ENCODE results near the gene SYNE4. TPM values are rescaled to one million over a fixed set of nuclear protein-coding genes. Genes with fewer than 3 reads are reported as not detected.
A peak's percentile ranks its signal among the peaks of the same experiment; 100 is the strongest.

The SYNE4 gene
- total RNA-seq, 1 experiment from 2014 or later: 0.14 TPM

- H3K36me3 Mint-ChIP-seq (ENCODE audit: insufficient read depth, unreplicated experiment): peaks cover 31% of the 10 kb centered on the region
- H3K9me3 Mint-ChIP-seq (ENCODE audit: unreplicated experiment): peaks cover 1% of the 10 kb centered on the region
- intact Hi-C loops (cut with micrococcal nuclease): loop anchor here (1.0 kb wide), 1 partner anchor 59 kb away; the partner anchor contains the start of genes THAP8 and WDR62
- peak within 1 kb of the TSS; percentile 86 for H3K4me3 Mint-ChIP-seq (ENCODE audit: unreplicated experiment)
- DNase-seq (ENCODE audit: unreplicated experiment): peak; percentile 95
- TF ChIP-seq CTCF (IDR thresholded peaks at IDR 0.05; ENCODE audit: unreplicated experiment): no peak
- ChIA-PET CTCF (interaction anchor here (0.6 to 1.6 kb wide), 4 partner anchors 54 to 132 kb away, joined by 3 to 4 read pairs (median 3); no protein-coding TSS in a partner anchor), POLR2A (interaction anchor here (0.8 to 2.4 kb wide), 4 partner anchors 14 to 119 kb away, joined by 3 to 12 read pairs (median 7); partner anchors contain the start of genes ALKBH6, POLR2I and SYNE4)
- BruUV-seq (replicated peaks): TSS peak; percentile 58
- H3K27me3 Mint-ChIP-seq (ENCODE audit: insufficient read depth, unreplicated experiment): no peaks in the 10 kb centered on the region
- H3K4me1 Mint-ChIP-seq (ENCODE audit: insufficient read depth, unreplicated experiment): peaks cover 21% of the 10 kb centered on the region
- H3K27ac Mint-ChIP-seq (ENCODE audit: low read depth, unreplicated experiment): peak within 1 kb of the TSS; percentile 93
Measured at GRCh38 chr19:35995048-35995993, 13.3 kb downstream of the SYNE4 start, which contains the start of gene SDHAF1. Gene SDHAF1, plus strand, starts transcription at chr19:35995188. Its CDS starts 87 bp downstream, at chr19:35995275.

GRCh38 chr19:35993923-35994598 is 14.6 kb downstream of the SYNE4 start:
- intact Hi-C loops (cut with micrococcal nuclease): no loop called here
- Mint-ChIP-seq H3K4me1 (ENCODE audit: insufficient read depth, unreplicated experiment) (peaks cover 15% of the 10 kb centered on the region), H3K27me3 (ENCODE audit: insufficient read depth, unreplicated experiment) (no peaks in the 10 kb centered on the region), H3K27ac (ENCODE audit: low read depth, unreplicated experiment) (no peak overlapping the region), H3K36me3 (ENCODE audit: insufficient read depth, unreplicated experiment) (peaks cover 25% of the 10 kb centered on the region), H3K4me3 (ENCODE audit: unreplicated experiment) (peak overlapping the region; percentile 86), H3K9me3 (ENCODE audit: unreplicated experiment) (peaks cover 7% of the 10 kb centered on the region)
- no peak for TF ChIP-seq CTCF (IDR thresholded peaks at IDR 0.05; ENCODE audit: unreplicated experiment)
- no TSS peak for BruUV-seq (replicated peaks)
- no peak for DNase-seq (ENCODE audit: unreplicated experiment)
- ChIA-PET CTCF (interaction anchor here (0.6 to 1.2 kb wide), 2 partner anchors 93 to 630 kb away, joined by 3 to 6 read pairs; no protein-coding TSS in a partner anchor), POLR2A (interaction anchor here (0.6 to 0.8 kb wide), 3 partner anchors 20 to 507 kb away, joined by 3 to 4 read pairs (median 3); partner anchors contain the start of gene ALKBH6)

- CTCF ChIA-PET: interaction anchor here (0.6 kb wide), 1 partner anchor 341 kb away, joined by 5 read pairs; no protein-coding TSS in a partner anchor
- peaks cover 7% of the 10 kb centered on the region for H3K9me3 Mint-ChIP-seq (ENCODE audit: unreplicated experiment)
- no peak for DNase-seq (ENCODE audit: unreplicated experiment)
- no peaks in the 10 kb centered on the region for H3K27me3 Mint-ChIP-seq (ENCODE audit: insufficient read depth, unreplicated experiment)
- BruUV-seq (replicated peaks): no TSS peak
- H3K36me3 Mint-ChIP-seq (ENCODE audit: insufficient read depth, unreplicated experiment): peaks cover 20% of the 10 kb centered on the region
- intact Hi-C loops (cut with micrococcal nuclease): no loop called here
- POLR2A ChIA-PET: interaction anchor here (0.7 kb wide), 1 partner anchor 506 kb away, joined by 3 read pairs; no protein-coding TSS in a partner anchor
- H3K27ac Mint-ChIP-seq (ENCODE audit: low read depth, unreplicated experiment): no peak overlapping the region
- H3K4me1 Mint-ChIP-seq (ENCODE audit: insufficient read depth, unreplicated experiment): peaks cover 14% of the 10 kb centered on the region
- peak overlapping the region; percentile 28 for H3K4me3 Mint-ChIP-seq (ENCODE audit: unreplicated experiment)
- no peak for TF ChIP-seq CTCF (IDR thresholded peaks at IDR 0.05; ENCODE audit: unreplicated experiment)
Measured at GRCh38 chr19:35992907-35993765, 15.5 kb downstream of the SYNE4 start.
